Neural cell (in vitro differentiated cells): Measurements from ENCODE around the gene TUBA8. TPM values are rescaled to one million over a fixed set of nuclear protein-coding genes. Genes with fewer than 3 reads are reported as not detected.

Experiments
- H2AFZ ChIP-seq: fragments of 200-600, 300-800 bp; sonication (generic), shearing (Covaris generic); 2 replicates; pipeline ENCODE4 v1.6.0; 2014; ENCODE audit warnings: low read depth, mild to moderate bottlenecking, antibody characterized with exemption, low read length, moderate library complexity
- H3F3A ChIP-seq: fragments of 200-600 bp; shearing (Covaris generic); 2 replicates; pipeline ENCODE4 v1.6.1; 2016; ENCODE audit warnings: mild to moderate bottlenecking, moderate library complexity, mixed read lengths, antibody characterized with exemption, low read length; ENCODE audit not compliant: insufficient read depth, poor library complexity, severe bottlenecking
- H3K27ac ChIP-seq: fragments of 200-600, 300-800 bp; sonication (generic), shearing (Covaris generic); 2 replicates; pipeline ENCODE4 v1.5.1; 2014; ENCODE audit warnings: mild to moderate bottlenecking, low read length, moderate library complexity
- H3K27me3 ChIP-seq: fragments of 300-800, 200-600 bp; sonication (generic), shearing (Covaris generic); 2 replicates; pipeline ENCODE4 v1.6.0; 2014; ENCODE audit warnings: mild to moderate bottlenecking, low read depth, low read length, moderate library complexity; ENCODE audit not compliant: insufficient read depth
- H3K36me3 ChIP-seq: fragments of 300-800, 200-600 bp; sonication (generic), shearing (Covaris generic); 2 replicates; pipeline ENCODE4 v1.5.1; 2014; ENCODE audit warnings: mild to moderate bottlenecking, antibody characterized with exemption, low read length, moderate library complexity; ENCODE audit not compliant: insufficient read depth
- H3K4me2 ChIP-seq: fragments of 300-800, 200-600 bp; sonication (generic), shearing (Covaris generic); 2 replicates; pipeline ENCODE4 v1.6.0; 2014; ENCODE audit warnings: mild to moderate bottlenecking, low read length
- H3K4me3 ChIP-seq: fragments of 300-800, 200-600 bp; sonication (generic), shearing (Covaris generic); 2 replicates; pipeline ENCODE4 v1.5.1; 2014; ENCODE audit warnings: mild to moderate bottlenecking, low read length, moderate library complexity
- H3K79me2 ChIP-seq: fragments of 200-600 bp; shearing (Covaris generic); replicated peaks from 2 replicates; pipeline ENCODE4 v1.6.0; 2014; ENCODE audit warnings: mild to moderate bottlenecking, low read length, moderate library complexity; ENCODE audit not compliant: insufficient read depth
- H3K9ac ChIP-seq: fragments of 300-800, 200-600 bp; sonication (generic), shearing (Covaris generic); 2 replicates; pipeline ENCODE4 v1.6.1; 2016; ENCODE audit warnings: mild to moderate bottlenecking, low read length, mixed read lengths
- H3K9me2 ChIP-seq: fragments of 200-600 bp; shearing (Covaris generic); 2 replicates; pipeline ENCODE4 v1.6.1; 2016; ENCODE audit warnings: mild to moderate bottlenecking, low read length, mixed read lengths; ENCODE audit not compliant: insufficient read depth
- H3K9me3 ChIP-seq: fragments of 200-600, 300-800 bp; sonication (generic), shearing (Covaris generic); 2 replicates; pipeline ENCODE4 v1.6.1; 2016; ENCODE audit warnings: mild to moderate bottlenecking, mixed run types, low read length, moderate library complexity, mixed read lengths
- H4K20me1 ChIP-seq: fragments of 200-600 bp; shearing (Covaris generic); 2 replicates; pipeline ENCODE4 v1.6.1; 2016; ENCODE audit warnings: mild to moderate bottlenecking, mixed run types; ENCODE audit not compliant: insufficient read depth
- EP300 ChIP-seq: fragments of 450-650 bp; conservative IDR thresholded peaks from 2 replicates; pipeline ENCODE4 v1.6.1; 2014; ENCODE audit warnings: antibody characterized with exemption, mild to moderate bottlenecking, moderate library complexity; ENCODE audit not compliant: poor library complexity, severe bottlenecking
- EZH2 ChIP-seq: fragments of 200-600, 300-800 bp; shearing (Covaris generic), sonication (generic); IDR thresholded peaks from 2 replicates; pipeline ENCODE4 v1.6.1; 2014; ENCODE audit warnings: antibody characterized with exemption, low read length, borderline replicate concordance, mild to moderate bottlenecking; ENCODE audit not compliant: insufficient read depth, poor library complexity, severe bottlenecking
- MXI1 ChIP-seq: fragments of 450-650 bp; conservative IDR thresholded peaks from 2 replicates; pipeline ENCODE4 v1.6.1; 2014; ENCODE audit warnings: antibody characterized with exemption, mild to moderate bottlenecking; ENCODE audit not compliant: poor library complexity, severe bottlenecking
- POLR2AphosphoS5 ChIP-seq: IDR thresholded peaks from 2 replicates; pipeline ENCODE4 v1.6.1; 2012
- RAD21 ChIP-seq: fragments of 450-650 bp; conservative IDR thresholded peaks from 2 replicates; pipeline ENCODE4 v1.6.1; 2014; ENCODE audit warnings: antibody characterized with exemption, mild to moderate bottlenecking, moderate library complexity
- SMC3 ChIP-seq: fragments of 450-650 bp; conservative IDR thresholded peaks from 2 replicates; pipeline ENCODE4 v1.6.1; 2014; ENCODE audit warnings: antibody characterized with exemption, mild to moderate bottlenecking, moderate library complexity; ENCODE audit not compliant: poor library complexity
- TAF1 ChIP-seq: IDR thresholded peaks from 2 replicates; pipeline ENCODE4 v1.6.1; 2012; ENCODE audit warnings: low read depth
- polyA plus RNA-seq: library from polyadenylated mRNA; depleted of rRNA; stranded (reverse); fragments of >200 nt; gene quantifications from 2 replicates; pipeline ENCODE4 v1.2.3, GENCODE V29; 2014
- TF ChIP-seq, protein P1 (sequence below): fragments of 450-650 bp; IDR thresholded peaks from 2 replicates; pipeline ENCODE4 v1.5.1; 2014; ENCODE audit warnings: antibody characterized with exemption, mild to moderate bottlenecking, moderate library complexity; ENCODE audit not compliant: poor library complexity, severe bottlenecking
- TF ChIP-seq, protein P2 (sequence below): IDR thresholded peaks from 2 replicates; pipeline ENCODE4 v1.6.1; 2012; ENCODE audit warnings: borderline replicate concordance

Gene TUBA8
- polyA plus RNA-seq, 1 donor from 2014 or later = 1.8 TPM

DNA sequence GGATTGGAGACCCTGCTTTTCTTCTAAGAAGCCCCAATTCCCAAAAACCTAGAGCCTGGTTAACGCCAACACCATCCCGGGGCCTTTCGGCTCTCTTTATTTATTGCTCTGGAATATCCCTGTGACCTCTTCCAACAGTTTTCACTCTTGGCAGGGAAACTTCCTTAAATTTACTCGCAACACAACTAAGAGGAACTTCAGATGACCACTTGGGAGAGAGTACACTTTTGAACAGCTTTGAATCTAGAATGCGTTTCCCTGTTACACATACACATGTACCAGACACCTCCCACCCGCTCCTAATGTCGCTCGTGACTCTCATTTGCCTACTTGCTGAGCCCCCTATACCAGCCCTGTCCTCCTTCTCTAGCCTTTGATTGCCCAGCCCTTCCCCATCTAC lies 19.4 kb downstream of the TUBA8 start:
- Histone ChIP-seq H3K36me3 (no peaks in the 10 kb centered on the region), H3K27me3 (no peaks in the 10 kb centered on the region), H3F3A (no peaks in the 10 kb centered on the region), H4K20me1 (no peaks in the 10 kb centered on the region), H2AFZ (no peak overlapping the region), H3K9ac (no peak overlapping the region), H3K4me3 (no peak overlapping the region), H3K27ac (no peak overlapping the region), H3K4me2 (no peak overlapping the region), H3K9me2 (no peaks in the 10 kb centered on the region), H3K79me2 (no peaks in the 10 kb centered on the region), H3K9me3 (no peaks in the 10 kb centered on the region)
- TF ChIP-seq EP300 (no peak), TAF1 (no peak), MXI1 (no peak), POLR2AphosphoS5 (no peak), SMC3 (no peak), EZH2 (no peak), RAD21 (no peak)
- TF ChIP-seq, protein P1, sequence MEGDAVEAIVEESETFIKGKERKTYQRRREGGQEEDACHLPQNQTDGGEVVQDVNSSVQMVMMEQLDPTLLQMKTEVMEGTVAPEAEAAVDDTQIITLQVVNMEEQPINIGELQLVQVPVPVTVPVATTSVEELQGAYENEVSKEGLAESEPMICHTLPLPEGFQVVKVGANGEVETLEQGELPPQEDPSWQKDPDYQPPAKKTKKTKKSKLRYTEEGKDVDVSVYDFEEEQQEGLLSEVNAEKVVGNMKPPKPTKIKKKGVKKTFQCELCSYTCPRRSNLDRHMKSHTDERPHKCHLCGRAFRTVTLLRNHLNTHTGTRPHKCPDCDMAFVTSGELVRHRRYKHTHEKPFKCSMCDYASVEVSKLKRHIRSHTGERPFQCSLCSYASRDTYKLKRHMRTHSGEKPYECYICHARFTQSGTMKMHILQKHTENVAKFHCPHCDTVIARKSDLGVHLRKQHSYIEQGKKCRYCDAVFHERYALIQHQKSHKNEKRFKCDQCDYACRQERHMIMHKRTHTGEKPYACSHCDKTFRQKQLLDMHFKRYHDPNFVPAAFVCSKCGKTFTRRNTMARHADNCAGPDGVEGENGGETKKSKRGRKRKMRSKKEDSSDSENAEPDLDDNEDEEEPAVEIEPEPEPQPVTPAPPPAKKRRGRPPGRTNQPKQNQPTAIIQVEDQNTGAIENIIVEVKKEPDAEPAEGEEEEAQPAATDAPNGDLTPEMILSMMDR = no peak
- TF ChIP-seq, protein P2, sequence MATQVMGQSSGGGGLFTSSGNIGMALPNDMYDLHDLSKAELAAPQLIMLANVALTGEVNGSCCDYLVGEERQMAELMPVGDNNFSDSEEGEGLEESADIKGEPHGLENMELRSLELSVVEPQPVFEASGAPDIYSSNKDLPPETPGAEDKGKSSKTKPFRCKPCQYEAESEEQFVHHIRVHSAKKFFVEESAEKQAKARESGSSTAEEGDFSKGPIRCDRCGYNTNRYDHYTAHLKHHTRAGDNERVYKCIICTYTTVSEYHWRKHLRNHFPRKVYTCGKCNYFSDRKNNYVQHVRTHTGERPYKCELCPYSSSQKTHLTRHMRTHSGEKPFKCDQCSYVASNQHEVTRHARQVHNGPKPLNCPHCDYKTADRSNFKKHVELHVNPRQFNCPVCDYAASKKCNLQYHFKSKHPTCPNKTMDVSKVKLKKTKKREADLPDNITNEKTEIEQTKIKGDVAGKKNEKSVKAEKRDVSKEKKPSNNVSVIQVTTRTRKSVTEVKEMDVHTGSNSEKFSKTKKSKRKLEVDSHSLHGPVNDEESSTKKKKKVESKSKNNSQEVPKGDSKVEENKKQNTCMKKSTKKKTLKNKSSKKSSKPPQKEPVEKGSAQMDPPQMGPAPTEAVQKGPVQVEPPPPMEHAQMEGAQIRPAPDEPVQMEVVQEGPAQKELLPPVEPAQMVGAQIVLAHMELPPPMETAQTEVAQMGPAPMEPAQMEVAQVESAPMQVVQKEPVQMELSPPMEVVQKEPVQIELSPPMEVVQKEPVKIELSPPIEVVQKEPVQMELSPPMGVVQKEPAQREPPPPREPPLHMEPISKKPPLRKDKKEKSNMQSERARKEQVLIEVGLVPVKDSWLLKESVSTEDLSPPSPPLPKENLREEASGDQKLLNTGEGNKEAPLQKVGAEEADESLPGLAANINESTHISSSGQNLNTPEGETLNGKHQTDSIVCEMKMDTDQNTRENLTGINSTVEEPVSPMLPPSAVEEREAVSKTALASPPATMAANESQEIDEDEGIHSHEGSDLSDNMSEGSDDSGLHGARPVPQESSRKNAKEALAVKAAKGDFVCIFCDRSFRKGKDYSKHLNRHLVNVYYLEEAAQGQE = no peak

DNA sequence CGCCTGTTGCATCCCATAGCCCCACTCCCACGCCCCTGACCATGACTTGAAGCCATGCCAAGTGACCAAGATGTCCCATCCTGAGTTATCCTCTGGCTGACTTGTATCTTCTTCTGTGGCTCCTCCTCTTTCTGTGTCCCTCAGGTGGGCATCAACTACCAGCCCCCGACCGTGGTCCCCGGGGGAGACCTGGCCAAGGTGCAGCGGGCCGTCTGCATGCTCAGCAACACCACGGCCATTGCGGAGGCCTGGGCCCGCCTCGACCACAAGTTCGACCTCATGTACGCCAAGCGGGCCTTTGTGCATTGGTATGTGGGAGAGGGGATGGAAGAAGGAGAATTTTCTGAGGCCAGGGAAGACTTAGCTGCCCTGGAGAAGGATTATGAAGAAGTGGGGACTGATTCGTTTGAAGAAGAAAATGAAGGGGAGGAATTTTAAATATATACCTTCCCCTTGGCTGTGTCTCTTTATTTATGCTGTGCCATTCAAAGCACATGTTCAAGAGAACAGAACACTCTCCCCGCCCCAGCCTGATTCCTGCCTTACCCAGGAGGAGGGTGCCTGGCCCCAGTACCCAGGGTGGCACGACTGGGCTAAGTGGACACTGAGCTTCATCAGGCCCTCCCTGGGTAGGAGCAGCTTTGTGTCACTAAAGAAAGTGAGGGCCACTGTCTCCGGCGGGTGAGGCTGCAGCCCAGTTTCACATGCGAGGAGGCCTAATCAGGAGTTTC lies 20.3 kb downstream of the TUBA8 start:
- Histone ChIP-seq H3F3A (no peaks in the 10 kb centered on the region), H3K36me3 (no peaks in the 10 kb centered on the region), H4K20me1 (no peaks in the 10 kb centered on the region), H3K9me2 (no peaks in the 10 kb centered on the region), H3K79me2 (no peaks in the 10 kb centered on the region), H3K4me2 (no peak overlapping the region), H3K27ac (no peak overlapping the region), H2AFZ (no peak overlapping the region), H3K9ac (no peak overlapping the region), H3K9me3 (no peaks in the 10 kb centered on the region), H3K27me3 (no peaks in the 10 kb centered on the region), H3K4me3 (no peak overlapping the region)
- TF ChIP-seq SMC3 (no peak), EZH2 (no peak), TAF1 (no peak), EP300 (no peak), MXI1 (no peak), RAD21 (no peak), POLR2AphosphoS5 (no peak)
- TF ChIP-seq, protein P1 = no peak
- TF ChIP-seq, protein P2 = no peak
